CD4-positive, CD25-positive, alpha-beta regulatory T cell (primary cell): ENCODE measurements around the gene ZNF35. TPM values are rescaled to one million over a fixed set of nuclear protein-coding genes. Genes with fewer than 3 reads are reported as not detected.
A peak's percentile ranks its signal among the peaks of the same experiment; 100 is the strongest.

ENCODE experiments used
- ATAC-seq, 2 donors: fragments of 150-1000 bp; cut with Tn5 transposase; one replicate each; pipeline ENCODE4 v1.10.0; 2021; ENCODE audit warnings: low read depth in 2 of 2, moderate number of reproducible peaks in 2 of 2, moderate library complexity in 1 of 2
- DNase-seq, 3 donors: peaks; one replicate each; pipeline versions ENCODE4 v3.0.0 to v3.0.0-alpha.2; 2012 to 2022; ENCODE audit warnings: mixed read lengths in 1 of 3
- H3K27ac ChIP-seq: one replicate; pipeline ENCODE4 v1.7.0; 2013; ENCODE audit warnings: mild to moderate bottlenecking, low read length; ENCODE audit not compliant: insufficient read depth, poor library complexity, severe bottlenecking
- H3K27me3 ChIP-seq: one replicate; pipeline ENCODE4 v1.7.0; 2013; ENCODE audit warnings: low read length; ENCODE audit not compliant: control insufficient read depth, insufficient read depth
- H3K36me3 ChIP-seq: one replicate; pipeline ENCODE4 v1.7.0; 2013; ENCODE audit warnings: mild to moderate bottlenecking, low read length, moderate library complexity; ENCODE audit not compliant: control insufficient read depth, insufficient read depth
- H3K4me1 ChIP-seq: 2 replicates; pipeline ENCODE4 v1.7.0; 2013; ENCODE audit warnings: mild to moderate bottlenecking, low read length; ENCODE audit not compliant: insufficient read depth, control insufficient read depth, poor library complexity, severe bottlenecking
- H3K4me3 ChIP-seq: one replicate; pipeline ENCODE4 v1.7.0; 2013; ENCODE audit warnings: low read depth, mild to moderate bottlenecking, low read length, moderate library complexity
- H3K9me3 ChIP-seq, 2 experiments: 1 replicate in 1 of 2; 2 replicates in 1 of 2; pipeline ENCODE4 v1.7.0; 2013; ENCODE audit warnings: low read length in 2 of 2, mild to moderate bottlenecking in 1 of 2, moderate library complexity in 1 of 2; ENCODE audit not compliant: control insufficient read depth in 2 of 2
- H3K27ac Mint-ChIP-seq, 3 donors: one replicate each; pipeline ENCODE4 v1.8.0; 2020 to 2022; ENCODE audit warnings: mild to moderate bottlenecking in 3 of 3, mixed read lengths in 3 of 3, moderate library complexity in 2 of 3
- H3K27me3 Mint-ChIP-seq: one replicate; pipeline ENCODE4 v1.8.0; 2022; ENCODE audit warnings: mild to moderate bottlenecking, mixed read lengths
- H3K36me3 Mint-ChIP-seq: one replicate; pipeline ENCODE4 v1.8.0; 2020; ENCODE audit warnings: mixed read lengths
- H3K4me1 Mint-ChIP-seq, 4 donors: one replicate each; pipeline ENCODE4 v1.8.0; 2020 to 2022; ENCODE audit warnings: mixed read lengths in 4 of 4, mild to moderate bottlenecking in 1 of 4
- H3K4me3 Mint-ChIP-seq, 4 donors: one replicate each; pipeline ENCODE4 v1.8.0; 2020 to 2022; ENCODE audit warnings: mild to moderate bottlenecking in 4 of 4, mixed read lengths in 4 of 4, moderate library complexity in 3 of 4
- H3K9me3 Mint-ChIP-seq, 7 donors: one replicate each; pipeline ENCODE4 v1.8.0; 2020 to 2022; ENCODE audit warnings: mixed read lengths in 7 of 7, mild to moderate bottlenecking in 3 of 7, moderate library complexity in 2 of 7
- polyA plus RNA-seq, 4 donors: library from polyadenylated mRNA; unstranded; fragments of 300-500 nt; fragmentation: Illumina TruSeq; gene quantifications; one replicate each; pipeline ENCODE4 v1.2.3, GENCODE V29; 2021
- total RNA-seq: library from RNA; stranded (reverse); gene quantifications from one replicate; pipeline ENCODE4 v1.2.3, GENCODE V29; 2022

ZNF35 gene
- total RNA-seq (0.96 TPM), polyA plus RNA-seq (1 to 10 TPM in 1 of 4 donors, under 1 TPM in 2, not detected in 1; 0.52 to 1.2 (median 0.87) TPM)

GRCh38 chr3:44648564-44649229 lies at the start of gene ZNF35:
Gene ZNF35 (plus strand): TSS chr3:44648732. CDS start chr3:44651068, 2,336 bp downstream.
- peaks cover 4 to 41% (median 15%) of the 10 kb centered on the region in 7 donors for H3K9me3 Mint-ChIP-seq
- Histone ChIP-seq H3K27ac (no peak within 1 kb of the TSS), H3K9me3 (peaks cover 42 to 44% of the 10 kb centered on the region in 2 experiments), H3K36me3 (no peaks in the 10 kb centered on the region), H3K27me3 (no peaks in the 10 kb centered on the region), H3K4me1 (no peaks in the 10 kb centered on the region), H3K4me3 (peak within 1 kb of the TSS; percentile 55)
- H3K4me3 Mint-ChIP-seq, result peak within 1 kb of the TSS; percentile 36 to 86 (median 85)
- peak in 1 of 2 donors; percentile 43 for ATAC-seq
- H3K36me3 Mint-ChIP-seq, result peaks cover 34% of the 10 kb centered on the region
- H3K27me3 Mint-ChIP-seq, result no peaks in the 10 kb centered on the region
- peak within 1 kb of the TSS in 2 of 3 donors; percentile 51 to 54 for H3K27ac Mint-ChIP-seq
- DNase-seq, result peak in 1 of 3 donors; percentile 60
- H3K4me1 Mint-ChIP-seq, result peaks cover 7 to 17% (median 12%) of the 10 kb centered on the region in 4 donors

DNA sequence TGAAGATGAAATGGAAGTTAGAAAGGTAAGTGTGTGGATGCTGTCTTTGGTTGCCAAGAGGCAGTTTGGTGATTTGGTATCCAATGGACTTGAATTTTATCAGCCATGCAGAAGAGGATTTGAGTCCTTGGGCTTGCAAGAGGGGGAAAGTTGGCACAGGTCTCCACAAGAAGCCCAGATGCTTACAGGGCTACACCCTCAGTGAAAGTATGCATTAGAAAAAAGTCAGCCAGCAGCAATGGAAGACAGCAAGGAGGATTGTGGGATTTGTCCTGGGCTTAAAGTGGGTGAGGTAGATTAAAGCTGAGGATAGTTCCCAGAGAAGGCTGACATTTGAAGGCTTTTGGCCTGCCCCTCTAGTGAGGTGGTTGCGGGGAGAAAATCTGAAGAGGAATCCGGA lies 46.8 kb upstream of the ZNF35 start:
- DNase-seq, result no peak
- no peak overlapping the region for H3K27ac Mint-ChIP-seq

DNA sequence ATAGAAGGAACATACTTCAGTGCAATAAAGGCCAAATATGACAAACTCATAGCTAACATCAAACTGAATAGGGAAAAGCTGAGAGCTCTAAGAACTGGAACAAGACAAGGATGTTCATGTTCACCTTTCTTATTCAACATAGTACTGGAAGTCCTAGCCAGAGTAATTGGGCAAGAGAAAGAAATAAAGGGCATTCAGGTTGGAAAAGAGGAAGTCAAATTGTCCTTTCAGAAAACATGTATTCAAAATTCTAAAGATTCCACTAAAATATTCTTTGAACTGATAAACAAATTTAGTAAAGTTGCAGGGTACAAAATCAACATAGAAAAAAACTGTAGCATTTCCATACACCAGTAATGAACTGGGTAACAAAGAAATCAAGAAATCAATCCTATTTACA lies 35.9 kb upstream of the ZNF35 start:
- ATAC-seq (no peak), DNase-seq (no peak)
- H3K9me3 ChIP-seq, result no peaks in the 10 kb centered on the region
- no peak overlapping the region for H3K4me3 Mint-ChIP-seq
- no peaks in the 10 kb centered on the region for H3K36me3 ChIP-seq
- peaks cover 20% of the 10 kb centered on the region for H3K27me3 Mint-ChIP-seq
- H3K27ac ChIP-seq, result no peak overlapping the region
- H3K9me3 Mint-ChIP-seq, result peaks cover 0 to 2% (median 0%) of the 10 kb centered on the region in 7 donors
- no peaks in the 10 kb centered on the region for H3K27me3 ChIP-seq
- peaks cover 5% of the 10 kb centered on the region for H3K36me3 Mint-ChIP-seq
- no peak overlapping the region for H3K4me3 ChIP-seq
- H3K27ac Mint-ChIP-seq, result no peak overlapping the region
- H3K4me1 Mint-ChIP-seq, result peaks cover 0 to 2% (median 0%) of the 10 kb centered on the region in 4 donors
- H3K4me1 ChIP-seq, result no peaks in the 10 kb centered on the region

More for the DNA sequence above, 46.8 kb upstream of the ZNF35 start:
- Histone ChIP-seq H3K27me3 (no peaks in the 10 kb centered on the region), H3K4me3 (no peak overlapping the region), H3K4me1 (no peaks in the 10 kb centered on the region), H3K27ac (no peak overlapping the region), H3K9me3 (no peaks in the 10 kb centered on the region), H3K36me3 (no peaks in the 10 kb centered on the region)
- ATAC-seq, result no peak
- no peak overlapping the region for H3K4me3 Mint-ChIP-seq
- no peaks in the 10 kb centered on the region for H3K36me3 Mint-ChIP-seq
- H3K4me1 Mint-ChIP-seq, result peaks cover 0 to 3% (median 0%) of the 10 kb centered on the region in 4 donors
- H3K9me3 Mint-ChIP-seq, result peaks cover 0 to 9% (median 3%) of the 10 kb centered on the region in 7 donors
- H3K27me3 Mint-ChIP-seq, result peaks cover 5% of the 10 kb centered on the region

DNA sequence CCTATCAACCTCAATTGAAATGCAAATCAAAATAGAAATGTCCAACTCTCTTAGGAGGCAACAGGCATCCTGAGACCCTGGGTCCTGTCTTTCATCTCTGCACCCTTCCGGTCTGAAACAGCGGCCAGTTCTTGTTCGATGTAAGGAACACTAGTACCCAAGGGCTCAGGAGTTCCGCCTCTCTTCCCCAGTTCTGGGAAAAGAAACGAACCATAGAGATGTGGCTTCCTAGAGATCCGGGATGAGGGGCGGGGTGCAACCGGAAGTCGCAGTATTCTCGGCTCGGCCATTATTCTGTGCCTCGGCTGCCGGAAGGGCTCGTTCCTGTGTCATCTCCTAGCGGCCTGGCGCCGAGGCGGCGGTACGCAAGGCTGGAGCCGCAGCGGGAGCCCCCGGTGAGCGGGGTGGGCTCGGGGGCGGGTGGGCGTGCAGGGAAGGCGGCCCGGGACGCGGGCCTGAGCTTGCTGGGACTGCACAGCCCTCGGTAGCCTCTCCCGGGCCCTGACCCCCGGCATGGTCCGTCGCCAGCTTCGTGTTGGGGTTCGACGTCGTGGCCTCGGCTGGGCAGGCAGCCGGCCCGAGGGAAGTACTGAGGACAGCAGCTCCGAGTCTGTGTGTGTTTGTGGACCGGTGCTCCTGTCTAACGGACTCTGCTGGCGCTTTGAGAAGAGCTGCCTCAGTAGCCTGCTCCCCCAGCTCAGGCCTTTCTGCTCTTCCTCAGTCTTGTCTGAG lies 23.6 kb upstream of the ZNF35 start, which contains the start of gene ZNF197:
ZNF197 (plus strand) TSS at position 288 of the 732 bp plus-strand sequence. CDS start 4,119 bp downstream, outside the sequence.
- peaks cover 17% of the 10 kb centered on the region for H3K4me1 ChIP-seq
- Mint-ChIP-seq H3K27ac (peak within 1 kb of the TSS; percentile 74 to 92 (median 89)), H3K4me3 (peak within 1 kb of the TSS; percentile 92 to 95 (median 92)), H3K4me1 (peaks cover 22 to 46% (median 35%) of the 10 kb centered on the region in 4 donors), H3K36me3 (peaks cover 22% of the 10 kb centered on the region), H3K27me3 (no peaks in the 10 kb centered on the region), H3K9me3 (peaks cover 0 to 1% (median 0%) of the 10 kb centered on the region in 7 donors)
- H3K9me3 ChIP-seq, result no peaks in the 10 kb centered on the region
- H3K4me3 ChIP-seq, result peak within 1 kb of the TSS; percentile 90
- H3K36me3 ChIP-seq, result peaks cover 7% of the 10 kb centered on the region
- no peaks in the 10 kb centered on the region for H3K27me3 ChIP-seq
- ATAC-seq (peak; percentile 61 to 89), DNase-seq (peak; percentile 6 to 79 (median 34))
- H3K27ac ChIP-seq, result no peak within 1 kb of the TSS

DNA sequence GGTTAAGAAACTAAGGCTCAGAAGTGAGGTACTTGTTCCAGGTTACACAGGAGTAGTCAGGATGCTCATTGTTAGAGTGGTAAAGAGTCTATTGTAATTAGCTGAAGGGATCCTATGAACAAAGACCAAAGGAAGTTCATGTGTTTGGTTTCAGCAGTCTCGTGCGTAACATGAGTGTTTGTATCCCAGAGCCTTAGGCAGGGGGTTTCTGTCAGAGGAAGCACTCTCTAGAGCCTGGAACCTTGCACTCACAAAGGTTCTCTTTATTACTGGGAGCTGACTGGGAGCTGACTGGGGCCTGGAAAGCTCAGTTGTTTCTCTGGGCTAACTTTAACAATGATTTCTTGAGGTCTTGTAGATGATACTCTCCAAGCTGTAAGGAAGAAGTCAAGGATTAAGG lies 19.8 kb upstream of the ZNF35 start:
- Mint-ChIP-seq H3K9me3 (peaks cover 0 to 3% (median 0%) of the 10 kb centered on the region in 7 donors), H3K27me3 (no peaks in the 10 kb centered on the region), H3K4me3 (peak overlapping the region in 1 of 4 donors; percentile 74), H3K36me3 (peaks cover 50% of the 10 kb centered on the region), H3K27ac (no peak overlapping the region), H3K4me1 (peaks cover 22 to 45% (median 38%) of the 10 kb centered on the region in 4 donors)
- ATAC-seq, result no peak
- no peak for DNase-seq
- no peak overlapping the region for H3K4me3 ChIP-seq
- H3K27ac ChIP-seq, result no peak overlapping the region
- H3K4me1 ChIP-seq, result peaks cover 17% of the 10 kb centered on the region
- peaks cover 31% of the 10 kb centered on the region for H3K36me3 ChIP-seq
- no peaks in the 10 kb centered on the region for H3K27me3 ChIP-seq
- no peaks in the 10 kb centered on the region for H3K9me3 ChIP-seq

- no peaks in the 10 kb centered on the region for H3K27me3 Mint-ChIP-seq
- no peak overlapping the region for H3K27ac Mint-ChIP-seq
- H3K4me3 Mint-ChIP-seq, result no peak overlapping the region
- H3K36me3 ChIP-seq, result peaks cover 61% of the 10 kb centered on the region
- no peaks in the 10 kb centered on the region for H3K27me3 ChIP-seq
- H3K4me1 Mint-ChIP-seq, result peaks cover 14 to 26% (median 24%) of the 10 kb centered on the region in 4 donors
- H3K36me3 Mint-ChIP-seq, result peaks cover 83% of the 10 kb centered on the region
- H3K4me3 ChIP-seq, result no peak overlapping the region
- H3K9me3 ChIP-seq, result peaks cover 11 to 20% of the 10 kb centered on the region in 2 experiments
- H3K9me3 Mint-ChIP-seq, result peaks cover 4 to 18% (median 9%) of the 10 kb centered on the region in 7 donors
- H3K4me1 ChIP-seq, result no peaks in the 10 kb centered on the region
- no peak for ATAC-seq
- H3K27ac ChIP-seq, result no peak overlapping the region
- no peak for DNase-seq
These were observed 16.3 kb upstream of the ZNF35 start for GRCh38 chr3:44632193-44632592.

- H3K27ac Mint-ChIP-seq, result no peak overlapping the region
- H3K4me3 Mint-ChIP-seq, result no peak overlapping the region
- H3K9me3 ChIP-seq, result peaks cover 90 to 94% of the 10 kb centered on the region in 2 experiments
- ATAC-seq (no peak), DNase-seq (no peak)
- no peaks in the 10 kb centered on the region for H3K27me3 ChIP-seq
- peak overlapping the region; percentile 21 for H3K4me3 ChIP-seq
- H3K36me3 Mint-ChIP-seq, result peaks cover 46% of the 10 kb centered on the region
- peaks cover 3 to 76% (median 38%) of the 10 kb centered on the region in 7 donors for H3K9me3 Mint-ChIP-seq
- no peaks in the 10 kb centered on the region for H3K27me3 Mint-ChIP-seq
- peaks cover 0 to 10% (median 4%) of the 10 kb centered on the region in 4 donors for H3K4me1 Mint-ChIP-seq
- no peak overlapping the region for H3K27ac ChIP-seq
- no peaks in the 10 kb centered on the region for H3K4me1 ChIP-seq
- H3K36me3 ChIP-seq, result peaks cover 57% of the 10 kb centered on the region
These were observed 6.2 kb upstream of the ZNF35 start for GRCh38 chr3:44642337-44642736.
